ENCODE results near the gene DGKE.

The DGKE gene

GRCh38 chr17:56817066-56817465, 16.9 kb upstream of the DGKE start:
- no peak for FAIRE-seq

GRCh38 chr17:56819030-56819429, 14.9 kb upstream of the DGKE start:
- FAIRE-seq: no peak

- FAIRE-seq: no peak
Observed at GRCh38 chr17:56819431-56820145, 14.4 kb upstream of the DGKE start.

GRCh38 chr17:56820207-56820606, 13.7 kb upstream of the DGKE start:
- FAIRE-seq: no peak

- no peak for FAIRE-seq
Observed at GRCh38 chr17:56821847-56822534, 12.0 kb upstream of the DGKE start.

GRCh38 chr17:56822725-56823124, 11.2 kb upstream of the DGKE start:
- FAIRE-seq: no peak

GRCh38 chr17:56823848-56824247, 10.1 kb upstream of the DGKE start:
- no peak for FAIRE-seq

GRCh38 chr17:56824503-56824902, 9.4 kb upstream of the DGKE start:
- no peak for FAIRE-seq

GRCh38 chr17:56826611-56827414, 7.1 kb upstream of the DGKE start:
- FAIRE-seq: no peak

GRCh38 chr17:56830726-56831368, 3.1 kb upstream of the DGKE start:
- no peak for FAIRE-seq

GRCh38 chr17:56831369-56832095, 2.4 kb upstream of the DGKE start:
- no peak for FAIRE-seq

- no peak for FAIRE-seq
Observed at GRCh38 chr17:56832446-56832845, 1.5 kb upstream of the DGKE start.

- FAIRE-seq: no peak
Observed at GRCh38 chr17:56833057-56833808, 718 bp upstream of the DGKE start.

GRCh38 chr17:56834380-56835263, 671 bp downstream of the DGKE start:
- FAIRE-seq: no peak

- FAIRE-seq: no peak
Observed at GRCh38 chr17:56835264-56835585, 1.3 kb downstream of the DGKE start.

GRCh38 chr17:56838687-56839086, 4.7 kb downstream of the DGKE start:
- FAIRE-seq: no peak

- FAIRE-seq: no peak
Observed at GRCh38 chr17:56842577-56842976, 8.6 kb downstream of the DGKE start.

- no peak for FAIRE-seq
Observed at GRCh38 chr17:56845934-56846333, 12.0 kb downstream of the DGKE start.

- no peak for FAIRE-seq
Observed at GRCh38 chr17:56847106-56847505, 13.2 kb downstream of the DGKE start.

GRCh38 chr17:56849131-56849530, 15.2 kb downstream of the DGKE start:
- FAIRE-seq: no peak

GRCh38 chr17:56850591-56850990, 16.6 kb downstream of the DGKE start:
- no peak for FAIRE-seq

Measured in TTC549 (cell line).